ENCODE data around the gene SLC35F1.

SLC35F1 gene

DNA sequence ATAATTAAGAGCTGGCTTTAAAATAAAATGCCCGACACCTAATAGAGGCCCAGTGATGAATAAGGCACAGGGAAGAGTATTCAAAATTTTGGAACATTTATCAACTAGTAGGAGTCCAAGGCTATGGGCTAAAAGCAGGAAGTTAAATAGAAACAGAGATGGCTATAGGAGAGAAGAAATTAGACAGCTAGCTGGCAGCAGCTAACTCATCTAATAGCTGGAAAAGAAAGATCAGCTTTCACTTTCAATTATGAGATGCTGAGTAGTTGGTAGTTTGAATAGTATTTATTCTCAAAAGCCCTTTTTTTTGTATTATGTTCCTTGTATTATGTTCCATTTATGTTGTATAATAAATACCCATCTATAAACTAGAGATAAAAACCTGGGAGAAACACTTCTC, 215.7 kb downstream of the SLC35F1 start:
- DNase-seq (ENCODE audit: low read depth) = no peak

DNA sequence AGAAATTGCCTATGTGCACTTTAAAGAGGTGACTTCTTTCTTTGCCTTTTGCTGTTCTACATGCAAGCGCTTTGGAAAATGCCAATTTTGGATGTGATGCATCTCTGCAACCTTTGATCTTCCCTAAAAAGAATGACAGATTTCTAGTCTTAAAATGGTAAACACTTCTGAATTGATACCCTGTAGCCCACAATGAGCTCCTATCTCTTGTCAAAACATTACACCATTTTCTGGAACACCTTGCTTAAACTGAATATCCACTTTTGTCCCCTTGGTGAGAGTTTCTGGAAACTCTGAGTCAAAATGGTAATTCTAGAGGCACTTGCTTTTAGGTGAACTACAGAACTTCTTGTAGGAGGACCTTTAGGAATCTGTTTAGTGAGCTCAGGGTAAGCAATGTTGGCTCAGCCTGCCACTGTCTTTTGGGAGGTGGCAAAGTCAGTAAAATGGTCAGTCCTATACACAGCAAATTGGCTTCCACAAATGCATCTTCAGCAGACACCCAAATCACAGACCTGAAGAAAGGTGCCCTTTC, 216.5 kb downstream of the SLC35F1 start:
- no peak for DNase-seq (ENCODE audit: low read depth)

DNA sequence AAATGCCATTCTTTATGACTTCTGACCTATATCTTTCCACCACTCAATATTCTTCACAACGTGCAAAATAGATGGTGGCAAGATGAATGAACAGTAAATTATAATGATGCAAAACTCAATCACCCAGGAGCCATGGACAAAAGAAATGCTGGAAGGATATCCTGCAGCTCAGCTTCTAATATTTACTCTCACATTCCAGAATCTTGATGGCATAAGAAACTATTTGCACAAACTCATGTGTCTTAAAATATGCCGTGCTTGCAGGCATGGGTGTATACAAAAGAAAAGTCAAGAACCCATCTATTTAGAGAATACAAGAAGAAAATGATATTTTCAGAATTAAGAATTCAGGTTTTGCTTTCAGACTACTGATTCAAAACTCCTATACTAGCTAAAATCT, 217.8 kb downstream of the SLC35F1 start:
- no peak for DNase-seq (ENCODE audit: low read depth)

DNA sequence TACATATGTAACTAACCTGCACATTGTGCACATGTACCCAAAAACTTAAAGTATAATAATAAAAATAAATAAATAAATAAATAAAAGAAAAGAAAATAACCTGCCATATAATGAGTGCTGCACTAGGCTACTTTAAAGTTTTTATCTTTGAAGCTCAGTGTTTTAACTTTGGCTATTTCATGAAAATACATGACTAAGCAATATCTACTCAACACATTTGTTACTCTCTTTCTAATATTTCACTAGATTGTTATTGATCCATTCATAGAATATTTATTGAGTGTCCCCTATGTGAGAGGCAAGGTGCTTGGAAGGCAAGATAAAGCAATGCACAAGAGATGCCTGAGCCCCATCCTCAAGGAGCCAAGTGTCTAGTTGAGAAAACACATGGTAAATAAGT, 221.7 kb downstream of the SLC35F1 start:
- DNase-seq (ENCODE audit: low read depth) = no peak

DNA sequence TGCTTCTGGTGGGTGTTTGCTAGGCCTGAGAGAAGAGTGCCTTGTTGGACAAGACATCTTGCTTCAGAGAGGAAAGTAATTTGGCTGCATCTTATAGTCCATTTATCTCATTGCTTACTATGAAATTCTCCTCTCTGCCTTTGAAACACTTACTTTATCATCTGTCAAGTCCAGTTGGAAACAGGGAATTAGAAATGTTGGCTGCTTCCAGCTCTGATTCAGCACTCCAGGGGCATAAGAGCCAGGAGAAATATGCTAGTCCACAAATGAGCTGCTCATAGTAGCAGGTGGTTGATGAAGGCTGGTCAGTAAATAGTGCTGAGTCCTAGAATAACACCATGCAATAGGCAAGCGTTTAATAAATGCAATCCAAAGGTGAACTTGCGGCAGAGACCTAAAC, 227.1 kb downstream of the SLC35F1 start:
- DNase-seq (ENCODE audit: low read depth) = no peak

DNA sequence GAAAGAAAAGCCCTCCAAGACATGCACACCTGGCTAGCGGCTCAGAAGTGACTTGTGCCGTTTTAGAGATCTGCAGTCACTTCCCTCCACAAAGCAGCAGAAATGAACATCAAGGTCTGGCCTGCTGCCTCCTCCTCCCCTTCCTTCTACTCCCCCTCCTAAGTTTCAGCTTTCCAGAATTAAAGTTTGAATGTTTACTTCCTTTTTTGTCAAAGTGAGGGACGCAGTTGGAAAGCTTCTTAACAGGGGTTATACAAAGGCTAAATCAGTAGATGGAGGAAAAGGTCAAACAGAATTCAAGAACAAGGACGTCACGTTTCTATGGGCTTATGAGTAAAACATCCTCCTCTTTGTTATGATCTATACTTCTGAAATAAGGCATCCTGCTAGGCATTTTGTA, 227.7 kb downstream of the SLC35F1 start:
- no peak for DNase-seq (ENCODE audit: low read depth)

DNA sequence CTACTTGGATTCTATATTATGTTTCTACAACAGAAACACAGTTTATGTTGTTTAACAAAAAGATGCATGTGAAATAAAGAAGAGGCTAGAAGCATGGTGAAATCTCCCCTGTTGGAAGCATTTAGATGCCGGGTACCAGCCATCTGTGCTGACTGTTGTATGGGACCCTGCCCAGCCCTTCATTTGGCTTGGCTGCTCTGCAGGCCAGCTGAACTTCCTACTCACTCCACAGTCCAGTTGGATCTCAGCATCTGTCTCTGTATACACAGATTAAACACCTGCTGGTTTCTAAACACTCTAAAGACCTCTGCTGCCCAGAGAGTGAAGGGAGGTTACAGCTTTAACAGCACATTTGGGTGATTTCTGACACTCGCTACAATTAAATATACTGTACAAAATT, 228.3 kb downstream of the SLC35F1 start:
- no peak for DNase-seq (ENCODE audit: low read depth)

DNA sequence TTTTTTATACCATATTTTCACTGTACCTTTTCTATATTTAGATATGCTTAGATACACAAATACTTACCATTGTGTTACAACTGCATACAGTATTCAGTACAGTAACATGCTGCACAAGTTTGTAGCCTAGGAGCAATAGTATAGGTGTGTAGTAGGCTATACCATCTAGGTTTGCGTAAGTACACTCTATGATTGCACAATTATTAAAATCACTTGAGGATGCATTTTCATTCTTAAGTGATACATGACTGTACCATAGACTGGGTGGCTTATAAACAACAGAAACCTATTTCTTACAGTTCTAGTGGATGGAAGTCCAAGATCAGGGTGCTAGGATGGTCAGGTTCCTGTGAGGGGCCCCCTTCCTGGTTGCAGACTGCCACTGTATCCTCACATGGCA, 234.1 kb downstream of the SLC35F1 start:
- no peak for DNase-seq (ENCODE audit: low read depth)

DNA sequence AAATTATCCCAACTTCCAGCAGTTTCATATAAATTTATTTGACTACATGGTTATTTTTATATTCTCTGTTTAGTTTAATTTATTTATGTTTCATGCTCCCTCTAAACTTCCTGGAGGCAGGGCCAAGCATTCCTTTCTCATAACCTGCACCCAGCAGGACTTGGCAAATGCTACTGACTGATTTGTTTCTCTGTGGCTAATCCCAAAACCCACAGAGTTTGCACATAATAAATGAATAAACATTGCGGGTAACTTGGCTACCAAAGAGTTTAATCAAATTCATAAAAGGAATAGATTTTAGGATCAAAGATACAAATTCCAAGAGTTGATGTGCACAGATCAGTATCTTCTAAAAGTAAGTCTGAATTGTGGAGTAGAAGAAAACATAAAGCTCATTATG, 239.5 kb downstream of the SLC35F1 start:
- DNase-seq (ENCODE audit: low read depth) = no peak

DNA sequence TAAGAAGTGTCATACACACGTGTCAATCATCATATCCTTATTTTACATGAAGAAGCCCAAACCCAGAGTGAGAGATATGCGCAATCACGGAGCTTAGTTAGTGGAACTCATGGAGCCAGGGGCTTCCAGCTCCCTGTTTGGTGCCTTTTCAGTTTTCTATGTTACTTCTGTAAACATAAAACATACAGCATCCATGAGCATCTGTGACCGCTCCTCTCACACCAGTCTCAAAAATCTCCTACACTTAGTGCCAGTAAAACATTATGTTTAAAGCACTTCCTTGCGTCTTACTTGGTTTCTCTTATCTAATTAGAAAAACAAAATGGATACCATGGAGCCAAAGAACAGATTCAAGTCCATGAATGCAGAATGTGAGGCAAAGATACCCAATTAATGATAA, 240.4 kb downstream of the SLC35F1 start:
- no peak for DNase-seq (ENCODE audit: low read depth)

DNA sequence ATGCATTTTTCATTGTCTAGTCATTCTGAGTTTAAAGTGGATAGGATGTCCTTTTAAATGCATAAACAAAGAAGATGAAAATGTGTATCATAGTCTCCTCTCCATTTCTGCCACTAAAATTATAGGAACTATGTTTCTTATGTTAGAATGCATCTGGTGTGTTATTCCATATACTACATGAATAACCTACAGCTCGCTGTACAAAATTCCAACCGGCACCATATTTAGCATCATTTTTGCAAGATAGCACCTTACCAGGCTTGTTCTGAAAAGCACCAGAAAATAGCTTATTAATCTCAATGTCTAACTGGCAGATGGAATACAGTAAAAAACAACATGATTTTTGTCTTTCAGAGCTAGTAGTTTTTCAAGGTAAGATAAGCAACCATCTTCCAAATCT, 241.5 kb downstream of the SLC35F1 start:
- no peak for DNase-seq (ENCODE audit: low read depth)

DNA sequence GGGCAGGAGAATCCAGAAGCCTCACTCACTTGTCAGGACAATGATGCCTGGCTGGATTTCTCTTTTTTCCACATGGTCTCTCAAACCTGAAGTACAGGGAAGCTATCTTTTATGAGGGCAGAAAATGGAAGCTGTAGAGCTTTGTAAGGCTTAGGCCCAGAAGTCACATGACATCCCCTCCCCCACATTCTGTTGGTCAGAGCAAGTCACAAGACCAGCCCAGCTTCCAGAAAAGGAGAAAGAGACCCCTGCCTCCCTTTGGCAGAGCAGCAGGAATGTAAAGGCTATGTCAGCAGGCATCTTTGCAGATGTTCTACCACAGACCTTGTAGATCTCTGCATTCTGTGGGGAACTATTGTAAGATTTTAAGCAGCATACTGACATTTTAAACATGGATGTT, 245.5 kb downstream of the SLC35F1 start:
- DNase-seq (ENCODE audit: low read depth) = no peak

DNA sequence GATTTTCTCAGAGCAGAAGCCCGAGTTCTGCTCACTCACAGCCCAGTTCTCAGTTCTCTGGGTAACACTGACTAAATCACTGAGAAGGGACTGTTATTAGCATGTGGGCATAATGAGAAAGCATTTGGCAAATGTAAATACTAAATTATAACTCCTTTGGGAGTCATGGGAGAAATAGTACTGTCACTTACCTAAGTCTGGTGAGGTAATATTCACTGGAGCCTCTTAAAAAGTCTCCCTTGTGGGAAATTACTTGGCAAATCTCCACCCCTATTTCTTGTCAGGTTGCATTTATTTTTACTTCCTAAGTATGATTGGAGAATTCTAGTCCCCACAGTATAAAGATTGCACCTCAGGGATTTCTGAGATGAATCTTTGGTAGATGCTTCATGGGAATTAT, 254.3 kb downstream of the SLC35F1 start:
- DNase-seq (ENCODE audit: low read depth) = no peak

DNA sequence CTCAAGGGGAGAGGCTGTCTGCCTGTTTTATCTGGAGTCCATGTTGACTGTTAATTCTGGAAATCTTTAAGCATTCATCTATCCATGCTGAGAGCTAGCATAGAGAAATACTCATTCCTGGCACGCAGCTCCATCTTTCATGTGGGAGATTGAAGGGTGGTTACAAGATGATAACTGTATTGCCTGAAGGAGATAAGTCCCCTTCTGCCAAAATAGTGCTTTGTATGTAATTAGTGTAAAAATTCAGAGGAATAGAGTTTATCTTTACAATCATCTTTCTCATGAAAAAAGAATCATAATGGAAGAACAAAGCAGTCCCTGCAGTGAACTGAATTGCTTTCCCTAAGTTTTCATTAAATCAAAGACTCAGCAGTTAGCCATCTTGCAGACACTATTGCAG, 256.5 kb downstream of the SLC35F1 start:
- DNase-seq (ENCODE audit: low read depth) = no peak

DNA sequence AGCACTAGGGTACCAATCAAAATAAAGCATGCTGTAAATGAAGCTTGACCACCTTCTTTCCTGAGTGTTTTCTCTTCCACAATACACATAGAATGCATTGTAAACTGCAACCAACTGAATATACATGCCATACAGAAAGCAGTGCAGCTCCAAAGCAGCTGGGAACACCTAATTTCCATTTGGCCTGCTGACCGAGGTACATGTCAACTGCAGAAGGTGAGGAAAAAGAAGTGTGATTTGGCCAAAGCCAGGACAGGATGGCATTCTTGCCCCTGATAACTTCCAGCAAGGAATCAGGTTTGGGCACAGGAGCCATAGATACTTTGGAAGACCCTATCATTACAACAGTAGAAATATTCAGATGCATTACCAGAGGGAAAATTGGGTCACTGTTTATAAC, 258.4 kb downstream of the SLC35F1 start:
- no peak for DNase-seq (ENCODE audit: low read depth)

DNA sequence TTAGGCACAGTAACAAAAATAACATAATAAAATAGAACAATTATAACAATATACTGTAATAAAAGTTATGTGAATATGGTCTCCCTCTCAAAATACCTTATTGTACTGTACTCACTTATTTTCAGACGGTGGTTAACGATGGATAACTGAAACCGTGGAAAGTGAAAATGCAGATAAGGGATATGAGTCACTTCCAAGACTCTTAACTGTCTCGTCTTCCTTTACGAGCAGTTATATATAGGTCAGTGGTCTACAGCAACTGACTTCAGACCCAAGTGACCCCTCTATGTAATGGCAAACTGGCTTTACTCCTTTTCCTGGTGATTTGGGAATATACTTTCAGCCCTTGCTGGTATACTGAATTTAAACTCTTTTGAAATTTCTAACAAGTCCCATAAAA, 261.4 kb downstream of the SLC35F1 start:
- no peak for DNase-seq (ENCODE audit: low read depth)

DNA sequence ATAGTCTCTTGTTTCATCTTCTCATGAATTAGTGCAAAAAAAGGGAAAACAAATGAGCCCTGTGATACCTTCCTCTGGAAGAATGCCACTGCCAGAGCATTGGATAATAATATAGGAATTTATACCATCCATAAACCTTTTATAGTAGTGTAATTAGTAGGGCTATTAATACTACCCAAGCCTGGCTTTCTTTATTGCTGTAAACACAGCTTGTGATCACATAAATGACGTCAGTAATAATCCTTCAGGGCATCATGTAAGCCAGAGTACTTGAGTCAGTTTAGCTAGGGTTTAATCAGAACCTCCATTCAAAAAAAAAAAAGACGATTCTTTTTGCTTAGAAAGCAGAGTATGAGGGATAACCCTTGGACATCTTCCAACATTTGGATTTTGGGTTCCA, 264.8 kb downstream of the SLC35F1 start:
- DNase-seq (ENCODE audit: low read depth) = no peak

DNA sequence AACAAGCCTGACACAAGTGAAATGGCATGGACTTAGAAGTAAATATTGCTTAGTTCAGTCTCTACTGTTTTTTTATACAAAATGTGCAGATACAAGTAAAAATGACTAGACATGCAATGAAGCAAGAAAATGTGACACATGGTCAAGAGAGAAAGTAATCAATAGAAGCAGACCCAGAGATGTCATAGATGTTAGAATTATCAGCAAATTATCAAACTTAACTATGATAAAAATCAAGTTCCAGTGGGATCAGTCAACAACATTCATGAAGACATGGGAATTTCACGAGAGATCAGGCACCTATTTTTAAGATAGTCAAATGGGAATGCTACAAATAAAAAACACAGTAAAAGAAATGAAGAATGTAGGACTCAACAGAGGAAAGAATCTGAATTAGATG, 267.0 kb downstream of the SLC35F1 start:
- DNase-seq (ENCODE audit: low read depth) = no peak

DNA sequence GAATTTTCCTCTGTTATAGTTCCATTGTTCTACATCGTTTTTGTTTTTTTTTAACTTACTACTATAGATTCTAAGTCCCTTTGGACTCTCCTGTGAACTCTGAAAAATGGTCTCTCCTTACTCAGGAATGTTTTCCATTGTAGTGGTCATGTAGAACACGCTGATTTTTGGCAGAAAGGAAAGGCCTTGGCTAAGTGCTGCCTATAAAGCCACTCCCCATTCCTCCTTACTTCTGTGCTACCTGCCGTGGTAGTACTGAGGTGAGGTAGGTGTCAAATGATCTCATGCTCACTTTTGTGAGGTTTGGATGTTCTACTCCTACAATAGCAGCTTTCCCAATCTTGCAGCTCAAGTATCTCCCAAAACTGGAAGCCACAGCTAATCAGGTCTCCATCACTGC, 270.7 kb downstream of the SLC35F1 start:
- DNase-seq (ENCODE audit: low read depth) = no peak

DNA sequence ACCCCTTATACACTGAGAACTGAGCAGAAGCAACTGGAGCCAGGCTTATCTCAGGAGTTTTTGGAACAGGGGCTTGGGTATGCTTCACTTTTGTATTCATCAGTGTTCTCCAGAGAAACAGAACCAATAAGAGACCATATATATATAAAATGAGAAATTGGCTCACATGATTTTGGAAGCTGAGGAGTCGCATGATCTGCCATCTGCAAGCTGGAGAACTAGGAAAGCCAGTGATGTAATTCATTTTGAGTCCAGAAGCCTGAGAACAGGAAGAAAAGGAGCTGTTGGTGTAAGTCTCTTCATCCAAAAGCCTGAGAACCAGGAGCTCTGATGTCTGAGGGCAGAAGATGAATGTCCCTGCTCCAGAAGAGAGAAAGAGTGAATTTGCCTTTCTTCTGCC, 272.0 kb downstream of the SLC35F1 start:
- no peak for DNase-seq (ENCODE audit: low read depth)

DNA sequence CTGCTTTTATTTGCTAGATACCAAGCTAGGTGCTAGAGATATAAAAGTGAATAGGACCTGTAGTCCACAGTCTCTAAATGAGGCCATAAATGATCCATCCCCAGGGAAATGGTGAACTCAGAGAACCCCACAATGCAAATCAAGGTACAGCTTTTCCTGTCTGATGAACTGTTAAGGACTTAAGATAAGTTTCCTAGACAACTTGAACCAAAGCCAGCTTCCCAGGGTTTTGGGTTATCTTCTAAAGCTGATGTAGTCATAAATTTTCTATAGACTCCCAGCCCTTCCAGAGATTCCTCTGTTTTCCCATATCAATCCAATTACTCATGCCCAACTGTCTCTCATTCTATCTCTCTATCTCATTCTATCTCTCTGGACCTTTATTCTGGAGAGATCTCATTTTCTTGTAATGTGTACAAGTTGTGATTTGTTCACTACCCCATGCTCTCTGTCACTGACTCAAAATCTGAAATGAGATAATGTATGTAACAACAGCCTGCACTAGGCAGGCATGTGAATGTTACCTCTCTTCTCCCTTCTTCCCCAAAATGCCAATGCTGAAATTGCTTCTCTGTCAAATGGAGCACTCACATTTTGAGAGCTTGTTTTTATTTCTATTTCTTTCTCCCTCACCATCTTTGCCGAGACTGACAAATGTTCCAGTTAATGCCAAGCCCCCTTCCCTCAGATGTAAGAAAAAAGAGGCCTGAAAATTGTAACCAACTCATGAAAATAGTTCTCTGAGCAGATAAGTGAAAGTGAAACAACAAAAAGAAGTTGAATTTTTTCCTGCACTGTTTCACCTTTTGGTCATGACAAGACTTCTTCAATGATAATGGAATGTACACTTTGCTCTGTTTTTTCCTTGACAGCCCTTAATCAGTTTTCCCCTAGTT, 279.9 kb downstream of the SLC35F1 start:
- no peak for DNase-seq (ENCODE audit: low read depth)

DNA sequence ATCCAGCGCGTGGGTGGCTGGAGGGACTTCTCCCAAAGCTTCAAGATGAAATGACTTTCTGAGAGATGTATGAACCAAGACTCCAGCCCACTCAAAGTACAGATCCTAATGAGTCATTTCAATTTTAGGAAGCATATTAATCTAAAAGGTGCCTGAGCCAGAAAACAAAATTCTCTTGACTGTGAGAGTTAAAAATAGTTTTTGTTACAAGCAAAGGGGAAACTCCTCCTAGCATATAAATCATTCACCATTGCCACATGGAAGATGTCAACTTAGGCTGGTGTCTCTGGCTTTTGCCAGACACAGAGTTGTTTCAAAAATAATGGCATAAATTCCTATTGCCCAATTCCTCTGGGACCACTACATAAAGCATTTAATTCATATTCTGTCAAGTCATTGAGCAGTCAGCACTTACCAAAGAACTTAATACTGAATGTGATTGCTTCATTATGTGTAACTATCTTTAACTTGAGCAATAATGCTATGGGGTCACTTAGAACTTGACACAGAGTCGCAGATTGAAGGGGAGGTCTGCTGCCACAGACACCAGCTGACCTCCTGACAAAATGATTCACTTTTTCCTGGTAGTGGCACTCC, 280.6 kb downstream of the SLC35F1 start:
- DNase-seq (ENCODE audit: low read depth) = peak; percentile 24

DNA sequence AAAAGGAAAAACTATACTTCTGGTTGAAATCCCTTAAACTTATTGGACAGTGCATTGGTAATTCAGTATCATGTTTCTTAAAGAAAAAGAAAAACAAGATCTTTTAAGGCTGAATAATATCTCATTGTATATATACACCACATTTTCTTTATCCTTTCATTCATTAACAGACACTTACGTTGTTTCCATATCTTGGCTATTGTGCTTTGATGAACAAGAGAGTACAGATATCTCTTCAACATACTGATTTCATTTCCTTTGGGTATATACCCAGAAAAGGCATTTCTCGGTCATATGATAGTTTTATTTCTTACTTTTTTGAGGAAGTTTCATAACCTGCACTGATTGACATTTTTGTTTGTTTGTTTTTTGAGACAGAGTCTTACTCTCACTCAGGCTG, 281.5 kb downstream of the SLC35F1 start:
- DNase-seq (ENCODE audit: low read depth) = no peak

DNA sequence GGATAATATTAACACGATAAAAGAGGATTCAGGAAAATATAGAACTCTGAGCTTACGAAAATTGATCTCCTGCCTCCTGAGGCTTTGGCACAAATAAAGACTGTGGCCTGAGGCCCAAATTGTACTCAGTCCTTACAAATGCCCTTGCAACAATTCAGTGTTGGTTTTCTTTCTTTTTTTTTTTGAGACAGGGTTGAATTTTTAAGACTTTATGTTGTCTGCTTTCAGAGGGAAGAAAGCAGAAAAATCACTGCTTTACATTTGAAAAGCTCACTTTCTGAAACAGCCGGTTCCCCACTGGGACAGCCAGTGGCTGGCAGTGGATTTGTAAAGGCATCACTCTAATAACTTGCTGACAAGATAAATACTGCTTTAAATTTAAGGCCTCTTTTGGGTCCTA, 290.5 kb downstream of the SLC35F1 start:
- DNase-seq (ENCODE audit: low read depth) = no peak

All from GM04503 (cell line).